ENCODE data around the gene LCN6.
"Not testable (repeated sequence)": the region's sequence is repeated elsewhere in the genome, so short reads cannot be mapped to it uniquely, and the experiment has no call there.

The LCN6 gene

DNA sequence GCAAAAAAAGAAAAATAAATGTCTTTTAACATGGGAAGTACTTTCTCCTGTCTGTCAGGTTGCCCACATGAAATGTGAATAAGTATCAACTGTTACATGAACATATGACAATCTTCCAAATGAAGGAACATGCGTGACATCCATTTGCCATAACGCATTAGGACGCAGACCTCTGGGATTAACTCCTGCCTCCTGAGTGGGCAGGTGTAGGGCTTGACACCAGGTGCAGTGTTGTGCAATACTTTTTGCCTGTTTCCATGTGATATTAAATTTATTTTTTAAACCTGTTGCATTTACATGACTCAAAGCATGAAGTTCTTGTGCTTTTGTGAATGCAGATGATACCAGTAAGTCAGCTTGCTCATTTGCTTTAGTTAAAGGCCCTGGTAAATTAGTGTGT, 34.1 kb upstream of the LCN6 start:
- no peak for DNase-seq

DNA sequence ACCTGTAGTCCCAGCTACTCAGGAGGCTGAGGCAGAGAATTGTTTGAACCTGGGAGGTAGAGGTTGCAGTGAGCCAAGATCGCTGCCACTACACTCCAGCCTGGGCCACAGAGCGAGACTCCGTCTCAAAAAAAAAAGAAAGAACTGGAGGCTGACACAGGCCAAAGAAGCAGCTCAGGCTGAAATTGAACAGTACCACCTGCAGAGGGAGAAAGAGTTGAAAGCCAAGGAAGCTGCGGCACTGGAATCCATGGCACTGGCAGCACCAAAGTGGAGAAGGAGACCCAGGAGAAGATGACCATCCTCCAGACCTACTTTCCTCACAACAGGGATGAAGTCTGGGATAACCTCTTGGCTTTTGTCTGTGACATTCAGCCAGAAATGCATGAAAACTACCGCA, 31.5 kb upstream of the LCN6 start:
- DNase-seq = no peak

DNA sequence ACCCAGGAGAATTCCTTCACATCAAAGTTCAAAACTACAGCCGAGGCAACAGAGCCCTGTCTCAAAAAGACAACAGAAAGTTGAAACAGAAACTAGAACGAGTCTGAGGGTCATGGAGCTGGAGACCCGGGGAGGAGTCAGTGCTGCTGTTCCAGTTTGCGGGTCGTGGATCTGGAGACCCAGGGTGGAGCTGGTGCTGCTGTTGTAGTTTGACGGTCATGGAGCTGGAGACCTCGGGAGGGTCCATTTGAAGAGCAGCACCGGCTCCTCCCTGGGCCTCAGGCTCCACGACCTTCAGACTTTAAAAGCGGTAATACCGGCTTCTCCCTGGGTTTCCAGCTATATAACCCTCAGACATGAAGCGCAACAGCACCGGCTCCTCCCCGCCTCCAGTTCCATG, 29.0 kb upstream of the LCN6 start:
- no peak for DNase-seq

DNA sequence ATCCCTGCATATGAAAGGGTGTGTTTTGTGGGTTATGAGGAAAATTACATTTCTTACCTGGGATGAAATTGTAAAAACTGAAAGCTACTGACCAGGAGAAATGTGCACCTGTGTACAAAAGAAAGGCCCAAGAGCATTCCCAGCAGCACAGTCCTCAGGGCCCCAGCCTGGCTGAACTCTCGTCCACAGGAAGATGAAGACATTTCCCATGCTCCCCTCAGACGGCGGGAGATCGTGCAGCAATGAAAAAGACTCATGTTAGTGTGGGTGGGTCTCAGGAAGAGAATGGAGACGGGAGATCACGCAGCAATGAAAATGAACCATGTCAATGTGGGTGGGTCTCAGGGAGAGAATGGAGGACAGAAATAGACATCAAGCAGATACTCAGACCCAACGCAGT, 28.6 kb upstream of the LCN6 start:
- DNase-seq = no peak

DNA sequence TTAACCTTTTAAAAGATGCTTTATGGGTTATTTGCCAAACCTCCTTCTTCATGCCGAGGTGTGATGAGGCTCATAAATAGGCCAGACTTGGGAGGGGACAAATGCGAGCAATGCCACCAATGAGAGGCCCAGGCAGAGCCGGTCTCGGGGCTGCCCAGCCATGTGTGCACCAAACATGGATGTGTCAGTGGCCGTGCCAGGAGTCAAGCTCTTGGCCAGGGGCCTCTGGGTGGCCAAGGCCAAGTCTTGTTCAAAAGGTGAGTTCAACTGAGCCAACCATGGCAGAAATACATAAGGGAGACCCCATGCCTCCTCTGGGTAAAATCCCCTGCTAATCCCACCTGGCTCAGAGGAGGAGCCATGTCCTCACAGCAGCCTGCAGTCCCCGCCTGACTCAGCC, 26.9 kb upstream of the LCN6 start:
- DNase-seq = no peak

DNA sequence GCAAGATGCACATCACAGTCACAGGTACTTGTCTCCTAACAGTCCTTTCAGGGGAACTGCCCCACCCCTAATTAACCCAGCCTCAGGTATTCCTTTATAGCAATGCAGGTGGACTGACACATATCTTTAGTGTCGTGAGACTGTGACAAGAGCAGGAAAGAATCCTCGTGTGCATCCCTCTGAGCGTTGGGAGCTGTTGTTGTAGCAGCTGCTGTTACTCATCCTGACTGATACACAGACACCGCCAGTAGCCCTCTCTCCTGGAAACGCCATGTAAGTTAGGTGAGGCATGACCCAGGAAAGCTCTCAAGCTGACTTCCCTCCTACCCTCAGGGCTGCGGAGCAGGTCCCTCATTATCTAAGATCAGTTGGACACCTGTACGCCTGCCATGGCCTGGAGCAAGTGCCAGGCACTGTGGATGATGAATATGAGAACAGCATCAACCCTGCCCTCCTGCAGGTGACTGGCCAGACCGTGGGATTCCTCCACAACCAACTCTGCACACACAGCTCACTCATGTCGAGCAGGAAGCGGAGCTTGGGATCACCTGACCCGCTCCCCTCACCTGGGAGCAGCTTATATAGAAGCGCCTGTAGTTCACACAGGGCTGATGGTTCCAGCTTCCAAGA, 26.2 kb upstream of the LCN6 start:
- DNase-seq = no peak

DNA sequence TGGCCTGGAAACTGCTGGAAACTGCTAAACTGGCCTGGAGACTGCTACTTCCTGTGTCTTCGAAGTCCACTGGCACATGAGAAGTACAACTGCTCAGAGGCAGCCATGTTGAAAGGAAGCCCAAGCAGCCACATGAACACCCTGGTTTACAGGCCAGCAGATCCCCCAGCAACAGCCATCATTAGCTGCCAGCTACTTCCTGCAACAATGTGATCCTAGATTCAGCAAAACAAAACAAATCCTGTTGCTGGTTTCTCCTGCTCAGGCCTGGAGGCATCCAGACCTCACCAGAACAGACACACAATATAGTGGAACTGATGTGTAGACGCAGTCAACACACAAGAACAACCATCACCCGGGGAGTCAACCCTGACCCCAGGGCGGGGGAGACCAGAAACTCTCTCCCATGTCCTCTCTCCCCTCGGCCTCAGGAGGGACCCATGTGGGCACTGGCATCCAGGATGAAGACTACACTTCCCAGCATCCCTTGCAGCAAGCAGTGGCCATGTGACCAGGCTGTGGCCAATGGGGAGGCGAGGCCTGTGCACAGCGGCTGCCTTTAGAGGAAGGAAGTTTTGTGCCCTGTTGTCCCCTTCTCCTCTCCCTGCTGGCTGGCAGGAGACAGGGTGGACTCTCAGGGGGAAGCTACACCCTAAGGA, 25.2 kb upstream of the LCN6 start:
- DNase-seq = peak; percentile 22 to 52

DNA sequence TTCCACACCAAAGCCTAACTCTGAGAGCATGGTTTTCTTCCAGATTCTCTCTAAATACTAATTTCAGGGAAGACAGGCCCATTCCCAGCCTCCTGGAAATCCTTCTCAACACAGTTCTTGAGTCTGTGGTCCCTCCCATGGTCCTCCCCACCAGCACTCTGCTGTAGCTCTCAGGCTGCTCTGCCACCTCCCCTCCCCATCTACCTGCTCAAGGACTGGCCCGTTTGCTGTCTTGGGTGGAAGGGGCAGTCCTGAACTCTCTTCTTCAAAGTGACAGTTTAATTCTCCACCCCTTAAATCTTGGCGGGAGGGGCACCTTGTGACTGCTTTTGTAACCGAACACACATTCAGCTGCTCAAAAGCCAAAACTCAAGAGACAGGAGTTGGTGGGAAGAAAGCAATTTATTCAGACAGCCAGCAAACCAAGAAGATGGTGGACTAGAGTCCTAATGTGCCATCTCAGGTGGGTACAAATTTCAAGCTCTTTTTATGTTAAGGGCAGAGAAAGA, 23.6 kb upstream of the LCN6 start:
- no peak for DNase-seq

DNA sequence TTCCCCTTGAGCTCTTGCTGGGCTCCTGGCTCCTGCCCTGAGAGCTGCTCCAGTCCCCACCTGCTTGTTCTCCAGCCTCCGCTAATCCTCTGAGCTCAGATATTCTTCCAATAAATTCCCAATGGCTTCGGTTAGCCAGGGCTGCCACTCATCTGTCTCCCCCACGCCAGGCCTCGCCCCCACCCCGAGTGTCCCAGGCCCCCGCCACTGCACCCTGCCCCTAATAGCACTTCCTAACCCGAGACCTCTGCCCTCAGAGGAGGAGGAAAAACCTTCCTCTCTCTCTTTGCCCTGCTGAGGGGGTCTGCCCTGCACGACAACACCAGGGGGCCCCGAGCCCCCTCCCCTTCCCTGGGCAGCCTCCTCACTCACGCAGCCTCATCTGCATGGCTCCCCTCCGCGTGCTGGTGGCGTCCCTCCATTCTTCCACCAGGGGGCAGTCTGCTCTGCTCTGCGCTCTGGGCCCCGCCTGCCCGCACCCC, 21.4 kb upstream of the LCN6 start:
- peak; percentile 43 to 65 for DNase-seq

DNA sequence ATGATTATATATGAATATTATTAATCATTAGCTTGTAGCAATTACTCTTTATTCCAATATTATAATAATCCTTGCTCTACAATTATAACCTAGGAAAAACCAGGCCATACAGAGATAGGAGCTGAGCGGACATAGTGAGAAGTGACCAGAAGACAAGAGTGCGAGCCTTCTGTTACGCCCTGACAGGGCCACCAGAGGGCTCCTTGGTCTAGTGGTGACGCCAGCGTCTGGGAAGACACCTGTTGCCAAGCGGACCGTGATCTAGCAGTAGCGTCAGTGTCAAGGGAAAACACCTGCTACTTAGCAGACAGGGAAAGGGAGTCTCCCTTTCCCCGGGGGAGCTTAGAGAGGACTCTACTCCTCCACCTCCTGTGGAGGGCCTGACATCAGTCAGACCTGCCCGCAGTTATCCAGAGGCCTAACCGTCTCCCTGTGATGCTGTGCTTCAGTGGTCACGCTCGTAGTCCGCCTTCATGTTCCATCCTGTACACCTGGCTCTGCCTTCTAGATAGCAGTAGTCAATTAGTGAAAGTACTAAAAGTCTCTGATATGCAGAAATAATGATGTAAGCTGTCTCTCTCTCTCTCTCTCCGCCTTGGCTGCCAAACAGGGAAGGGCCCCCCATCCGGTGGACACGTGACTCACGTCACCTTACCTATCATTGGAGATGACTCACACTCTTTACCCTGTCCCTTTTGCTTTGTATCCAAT, 18.2 kb upstream of the LCN6 start:
- DNase-seq = peak; percentile 67 to 72

DNA sequence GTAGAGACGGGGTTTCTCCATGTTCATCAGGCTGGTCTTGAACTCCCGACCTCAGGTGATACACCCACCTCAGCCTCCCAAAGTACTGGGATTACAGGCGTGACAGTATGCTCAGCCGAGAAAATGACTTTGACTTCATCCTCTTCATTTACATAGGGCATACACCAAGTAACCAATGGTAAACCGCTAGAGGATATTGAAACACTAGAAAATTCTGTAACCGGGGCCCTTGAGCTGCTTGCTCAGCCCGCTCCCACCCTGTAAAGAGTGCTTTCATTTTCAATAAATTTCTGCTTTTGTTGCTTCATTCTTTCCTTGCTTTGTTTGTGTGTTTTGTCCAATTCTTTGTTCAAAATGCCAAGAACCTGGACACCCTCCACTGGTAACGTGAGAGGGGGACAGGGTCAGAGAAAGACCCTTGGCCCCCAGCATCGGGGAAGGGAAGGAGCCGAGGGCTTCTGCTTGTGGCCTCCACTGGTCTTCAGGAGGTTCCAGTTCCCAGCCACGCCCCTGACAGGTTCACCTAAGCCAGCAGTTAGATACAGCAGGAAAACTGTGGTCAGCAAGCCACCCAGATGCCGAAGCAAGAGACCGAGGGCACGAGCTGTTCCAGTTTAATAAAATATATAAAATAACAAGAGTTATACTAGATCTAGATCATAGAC, 17.6 kb upstream of the LCN6 start:
- not testable (repeated sequence) for DNase-seq

DNA sequence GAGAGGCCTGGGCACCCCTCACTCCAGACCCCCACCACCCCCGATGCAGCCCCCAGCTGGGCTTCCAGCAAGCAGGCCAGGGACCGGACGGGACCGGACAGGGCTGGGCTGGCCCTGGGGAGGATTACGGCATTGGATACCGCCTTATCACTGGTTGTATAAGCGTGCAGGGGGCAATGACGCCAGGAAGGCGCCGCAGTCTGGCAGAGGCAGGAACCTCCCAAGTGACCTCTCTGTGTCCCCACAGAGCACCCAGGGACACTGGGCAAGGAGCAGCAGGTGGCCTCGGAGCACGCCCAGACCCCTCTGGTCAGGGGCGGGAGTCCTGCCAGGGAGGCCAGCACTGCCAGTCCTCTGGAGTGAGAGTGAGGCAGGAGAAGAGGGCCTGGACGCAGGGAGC, 16.7 kb upstream of the LCN6 start:
- DNase-seq = no peak

DNA sequence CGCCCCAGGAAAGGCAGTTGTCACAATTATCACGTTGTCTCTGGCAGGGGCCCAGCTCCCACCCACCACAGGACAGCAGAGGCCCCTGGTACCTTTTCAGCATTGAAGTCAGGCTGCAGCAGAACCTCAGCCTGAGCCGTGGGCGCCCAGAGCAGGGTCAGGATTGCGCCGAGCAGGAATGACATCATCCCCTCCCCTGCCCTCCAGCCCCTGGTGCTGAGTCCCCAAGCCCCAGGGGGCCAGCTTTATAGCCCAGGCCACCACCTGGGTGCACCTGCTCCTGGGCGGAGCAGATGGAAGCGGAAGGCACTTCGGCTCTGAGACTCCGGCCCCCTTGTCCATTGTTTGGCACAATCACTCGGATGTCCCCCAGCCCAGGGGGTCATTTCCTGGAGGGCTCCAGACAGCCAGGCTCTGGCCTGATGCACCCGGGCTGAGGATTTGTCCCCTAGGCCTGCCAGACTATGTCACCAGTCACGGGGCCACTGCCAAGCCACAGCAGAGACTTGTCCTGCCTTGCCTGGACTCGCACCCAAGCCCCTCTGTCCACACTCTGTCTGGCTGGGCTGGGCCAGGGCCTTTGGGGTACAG, 16.1 kb upstream of the LCN6 start, which contains the start of gene LCN15:
TSS of gene LCN15 (minus strand) at position 218 of the 591 bp plus-strand sequence. CDS start at position 188, 30 bp downstream.
- DNase-seq = no peak

DNA sequence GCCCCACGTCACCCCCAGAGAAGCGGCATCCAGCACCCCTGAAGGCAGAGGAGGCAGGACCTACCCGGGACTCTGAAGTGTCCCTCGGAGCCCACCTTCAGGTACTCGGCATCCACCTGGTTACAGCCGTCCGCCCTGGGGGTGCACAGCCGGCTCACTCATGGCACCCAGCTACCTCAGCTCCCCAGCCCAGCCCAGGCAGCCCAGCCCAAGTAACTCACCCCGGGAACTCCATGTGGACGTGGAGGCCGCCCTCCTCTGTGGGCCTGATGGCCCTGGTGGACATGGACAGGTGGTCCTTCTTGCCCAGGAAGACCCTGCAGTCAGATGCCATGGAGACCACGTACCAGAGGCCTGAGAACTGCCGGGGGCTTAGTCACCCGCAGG, 15.3 kb upstream of the LCN6 start:
- no peak for DNase-seq

DNA sequence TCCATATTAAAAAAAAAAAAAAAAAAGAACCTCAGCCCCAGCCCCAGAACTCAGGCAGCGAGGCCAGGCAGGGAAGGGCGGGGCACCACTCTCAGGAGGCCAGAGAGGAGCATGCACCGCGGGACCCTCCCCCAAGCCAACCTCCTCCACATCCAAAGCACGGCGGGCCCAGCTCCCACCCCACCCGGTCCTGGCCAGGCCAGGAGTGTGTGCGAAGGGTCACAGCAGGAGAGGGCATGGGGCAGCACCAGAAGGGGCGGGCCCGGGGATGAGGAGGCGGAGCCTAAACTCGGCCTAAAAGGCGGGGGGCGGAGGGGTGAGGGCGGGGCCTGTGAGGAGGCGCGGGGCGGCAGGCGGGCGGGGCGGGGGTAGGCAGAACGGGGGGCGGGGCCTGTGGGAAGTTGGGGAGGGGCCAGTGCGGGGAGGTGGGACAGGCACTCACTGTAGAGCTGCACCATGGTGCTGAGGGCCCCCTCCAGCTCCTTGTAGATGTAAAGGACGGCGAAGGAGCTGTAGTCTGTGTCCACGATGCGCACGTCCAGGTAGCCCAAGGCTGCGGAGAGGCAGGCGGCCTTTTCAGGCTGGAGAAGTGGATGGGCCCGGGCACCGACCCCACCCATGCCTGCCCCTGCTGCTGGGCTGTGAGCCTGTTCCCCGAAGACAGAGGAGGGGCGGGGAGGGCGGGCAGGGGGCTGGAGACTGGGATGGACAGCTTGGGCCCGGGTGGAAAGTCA, 14.8 kb upstream of the LCN6 start:
- peak; percentile 45 for DNase-seq

DNA sequence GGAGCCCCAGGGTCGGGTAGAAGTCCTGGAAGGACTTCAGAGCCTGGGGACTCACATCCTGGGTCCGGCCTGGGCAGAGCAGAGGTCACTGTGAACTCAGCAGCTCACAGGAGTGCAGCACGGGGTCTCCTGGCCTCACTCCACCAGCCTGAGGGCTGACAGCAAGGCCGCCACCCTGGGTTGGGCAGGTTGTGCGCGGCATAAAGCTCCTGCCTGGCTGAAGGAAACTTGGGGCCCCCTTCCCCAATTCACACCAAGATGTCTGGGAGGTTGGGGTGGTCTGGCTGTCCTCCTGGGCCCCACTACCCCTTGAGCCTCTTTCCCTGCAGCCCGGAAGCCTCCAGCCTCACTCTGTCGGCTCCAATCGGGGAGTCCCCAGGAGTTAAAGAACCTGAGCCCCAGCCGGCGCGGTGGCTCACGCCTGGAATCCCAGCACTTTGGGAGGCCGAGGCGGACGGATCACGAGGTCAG, 13.9 kb upstream of the LCN6 start:
- no peak for DNase-seq

DNA sequence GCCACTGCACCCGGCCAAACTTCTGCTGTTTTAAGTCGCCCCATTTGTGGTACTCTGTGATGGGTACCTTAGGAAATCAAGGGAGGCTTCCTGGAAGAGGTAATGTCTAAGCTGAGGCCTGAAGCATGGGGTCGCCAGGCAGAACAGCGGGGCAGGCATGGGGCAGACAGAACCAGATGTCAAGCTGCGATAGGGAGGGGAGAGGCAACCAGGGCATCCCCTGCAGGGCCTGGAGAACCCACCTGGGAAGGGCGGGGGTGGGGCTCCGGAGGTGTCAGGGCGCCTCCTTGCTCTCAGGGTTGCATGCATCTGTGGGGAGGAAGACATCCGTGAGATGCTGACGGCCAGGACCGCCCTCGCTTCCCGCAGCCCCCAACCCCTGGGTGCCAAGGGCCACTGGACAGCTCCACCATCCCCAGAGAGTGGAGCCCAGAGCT, 13.2 kb upstream of the LCN6 start:
- no peak for DNase-seq

DNA sequence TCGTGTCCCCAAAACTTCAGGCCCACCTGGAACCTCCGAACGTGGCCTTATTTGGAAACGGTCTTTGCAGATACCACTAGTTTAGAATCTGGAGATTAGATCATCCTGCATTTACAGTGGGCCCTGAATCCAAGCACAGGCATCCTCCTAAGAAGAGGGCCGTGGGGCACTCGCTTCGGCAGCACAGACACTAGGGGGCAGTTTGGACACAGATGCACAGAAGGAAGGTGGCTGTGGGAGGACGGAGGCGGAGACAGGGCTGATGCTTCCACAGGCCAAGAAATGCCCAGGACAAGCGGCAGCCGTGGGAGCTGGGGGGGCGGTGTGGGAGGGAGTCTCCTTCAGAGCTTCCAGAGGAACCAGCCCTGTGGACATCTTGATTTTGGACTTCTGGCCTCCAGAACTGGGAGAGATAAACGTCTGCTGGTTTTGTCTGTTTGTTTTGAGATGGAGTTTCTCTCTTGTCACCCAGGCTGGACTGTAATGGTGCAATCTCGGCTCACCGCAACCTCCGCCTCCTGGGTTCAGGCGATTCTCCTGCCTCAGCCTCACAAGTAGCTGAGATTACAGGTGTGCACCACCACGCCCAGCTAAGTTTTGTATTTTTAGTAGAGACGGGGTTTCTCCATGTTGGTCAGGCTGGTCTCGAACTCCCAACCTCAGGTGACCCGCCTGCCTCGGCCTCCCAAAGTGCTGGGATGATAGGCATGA, 12.7 kb upstream of the LCN6 start:
- DNase-seq = peak in 1 of 2 donors; percentile 33

DNA sequence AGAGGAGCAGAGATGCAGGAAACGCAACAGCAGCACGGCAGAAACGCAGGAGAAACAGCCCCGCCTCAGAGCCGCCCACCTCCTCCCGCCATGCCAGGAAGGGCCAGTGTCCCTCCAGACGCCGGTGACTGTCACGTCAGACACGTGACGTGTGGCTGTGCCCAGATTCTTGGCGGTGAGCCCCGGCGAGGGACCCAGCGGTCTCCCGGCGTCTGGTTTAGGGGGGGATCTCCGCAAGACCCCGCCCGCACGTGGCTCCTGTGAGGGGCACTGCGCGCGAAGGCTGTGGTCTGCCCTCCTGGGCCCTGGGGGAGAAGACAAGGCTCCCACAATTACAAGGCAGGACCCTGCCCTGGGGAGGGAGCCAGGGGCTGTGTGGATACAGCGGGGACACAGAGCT, 12.1 kb upstream of the LCN6 start:
- no peak for DNase-seq

DNA sequence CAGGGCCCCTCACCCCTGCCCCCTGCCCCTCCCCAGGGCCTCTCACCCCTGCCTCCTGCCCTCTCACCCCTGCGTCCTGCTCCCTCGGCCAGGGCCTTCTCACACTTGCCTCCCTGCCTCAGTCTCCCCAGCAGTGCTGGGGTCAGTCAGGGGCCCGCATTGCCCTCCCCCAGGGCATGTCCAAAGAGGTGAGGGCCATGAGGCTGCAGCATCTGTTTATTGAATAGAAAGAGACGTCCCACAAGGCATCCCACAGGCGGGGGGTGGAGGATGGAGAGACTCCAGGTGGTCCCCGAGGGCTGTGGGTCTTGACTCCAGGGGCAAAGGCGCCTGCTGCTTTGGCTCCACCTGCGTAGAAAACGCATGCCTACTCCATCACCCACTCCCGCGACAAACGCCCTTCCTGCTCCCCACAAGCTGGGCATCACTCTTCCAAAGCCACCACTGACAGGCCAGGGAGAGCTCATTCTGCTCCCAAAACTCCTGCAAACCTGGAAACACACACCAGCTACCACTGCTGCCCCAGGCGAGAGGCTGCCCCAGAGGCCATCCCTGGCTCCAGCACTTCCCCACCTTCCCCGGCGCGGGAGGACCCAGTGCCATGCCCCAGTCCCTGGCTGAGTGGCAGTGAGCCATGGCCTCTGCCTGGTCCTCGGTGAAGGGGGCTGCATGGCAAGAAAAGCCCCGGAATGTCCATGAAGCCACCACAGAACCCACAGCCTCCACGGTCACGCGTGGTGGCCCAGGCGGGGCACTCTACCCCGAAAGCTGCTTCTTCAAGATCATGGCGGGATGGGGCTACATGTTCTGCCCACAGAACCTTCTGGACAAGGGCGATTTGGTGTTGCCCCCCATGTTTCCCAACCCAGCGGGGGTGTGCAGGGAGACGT, 11.4 kb upstream of the LCN6 start:
- no peak for DNase-seq

Measured in CD4-positive, alpha-beta T cell treated with Interferon alpha-2 for 1 hour (primary cell).